ENCODE data around the gene MATCAP1. TPM values are rescaled to one million over a fixed set of nuclear protein-coding genes. Genes with fewer than 3 reads are reported as not detected.
A peak's percentile ranks its signal among the peaks of the same experiment; 100 is the strongest.

Gene MATCAP1
- polyA plus RNA-seq, 1 donor from 2014 or later = 323 TPM

GRCh38 chr16:67154578-67155294 lies 29.0 kb downstream of the MATCAP1 start:
- Histone ChIP-seq H3K4me3 (ENCODE audit: low read length) (peak overlapping the region; percentile 70), H4K20me1 (ENCODE audit: insufficient read depth) (no peaks in the 10 kb centered on the region), H3K9me2 (ENCODE audit: insufficient read depth, low read length) (no peaks in the 10 kb centered on the region), H3F3A (ENCODE audit: insufficient read depth, low read length, poor library complexity, severe bottlenecking) (no peaks in the 10 kb centered on the region), H3K4me2 (ENCODE audit: low read length) (no peak overlapping the region), H3K27ac (ENCODE audit: low read length) (no peak overlapping the region), H2AFZ (ENCODE audit: low read depth, low read length) (no peak overlapping the region), H3K9me3 (ENCODE audit: low read length) (no peaks in the 10 kb centered on the region), H3K27me3 (ENCODE audit: insufficient read depth, low read depth, low read length) (peaks cover 100% of the 10 kb centered on the region), H3K36me3 (ENCODE audit: insufficient read depth, low read length) (no peaks in the 10 kb centered on the region), H3K9ac (ENCODE audit: low read length) (peak overlapping the region; percentile 41), H3K79me2 (replicated peaks; ENCODE audit: insufficient read depth, low read length) (no peaks in the 10 kb centered on the region)
- no peak for TF ChIP-seq RAD21 (conservative IDR thresholded peaks at IDR 0.05)
- no peak for TF ChIP-seq SMC3 (conservative IDR thresholded peaks at IDR 0.05; ENCODE audit: poor library complexity)
- no peak for TF ChIP-seq CTCF (IDR thresholded peaks at IDR 0.05; ENCODE audit: poor library complexity, severe bottlenecking)
- TF ChIP-seq EZH2 (IDR thresholded peaks at IDR 0.05; ENCODE audit: borderline replicate concordance, insufficient read depth, low read length, poor library complexity, severe bottlenecking) = no peak
- no peak for TF ChIP-seq REST (IDR thresholded peaks at IDR 0.05; ENCODE audit: borderline replicate concordance)
- TF ChIP-seq EP300 (conservative IDR thresholded peaks at IDR 0.05; ENCODE audit: poor library complexity, severe bottlenecking) = no peak
- TF ChIP-seq MXI1 (conservative IDR thresholded peaks at IDR 0.05; ENCODE audit: poor library complexity, severe bottlenecking) = no peak
- no peak for TF ChIP-seq TAF1 (IDR thresholded peaks at IDR 0.05; ENCODE audit: low read depth)
- no peak for TF ChIP-seq POLR2AphosphoS5 (IDR thresholded peaks at IDR 0.05)

- Histone ChIP-seq H3K9me3 (ENCODE audit: low read length) (peaks cover 3% of the 10 kb centered on the region), H2AFZ (ENCODE audit: low read depth, low read length) (no peak overlapping the region), H3K36me3 (ENCODE audit: insufficient read depth, low read length) (peaks cover 4% of the 10 kb centered on the region), H3F3A (ENCODE audit: insufficient read depth, low read length, poor library complexity, severe bottlenecking) (no peaks in the 10 kb centered on the region), H3K9ac (ENCODE audit: low read length) (no peak overlapping the region), H3K9me2 (ENCODE audit: insufficient read depth, low read length) (no peaks in the 10 kb centered on the region), H3K4me2 (ENCODE audit: low read length) (no peak overlapping the region), H3K4me3 (ENCODE audit: low read length) (no peak overlapping the region), H3K27ac (ENCODE audit: low read length) (no peak overlapping the region), H3K79me2 (replicated peaks; ENCODE audit: insufficient read depth, low read length) (no peaks in the 10 kb centered on the region), H4K20me1 (ENCODE audit: insufficient read depth) (no peaks in the 10 kb centered on the region), H3K27me3 (ENCODE audit: insufficient read depth, low read depth, low read length) (peaks cover 82% of the 10 kb centered on the region)
- TF ChIP-seq SMC3 (conservative IDR thresholded peaks at IDR 0.05; ENCODE audit: poor library complexity) = no peak
- no peak for TF ChIP-seq TAF1 (IDR thresholded peaks at IDR 0.05; ENCODE audit: low read depth)
- no peak for TF ChIP-seq EP300 (conservative IDR thresholded peaks at IDR 0.05; ENCODE audit: poor library complexity, severe bottlenecking)
- no peak for TF ChIP-seq CTCF (IDR thresholded peaks at IDR 0.05; ENCODE audit: poor library complexity, severe bottlenecking)
- TF ChIP-seq EZH2 (IDR thresholded peaks at IDR 0.05; ENCODE audit: borderline replicate concordance, insufficient read depth, low read length, poor library complexity, severe bottlenecking) = no peak
- TF ChIP-seq MXI1 (conservative IDR thresholded peaks at IDR 0.05; ENCODE audit: poor library complexity, severe bottlenecking) = no peak
- TF ChIP-seq REST (IDR thresholded peaks at IDR 0.05; ENCODE audit: borderline replicate concordance) = no peak
- TF ChIP-seq RAD21 (conservative IDR thresholded peaks at IDR 0.05) = no peak
- TF ChIP-seq POLR2AphosphoS5 (IDR thresholded peaks at IDR 0.05) = no peak
These were observed 32.2 kb downstream of the MATCAP1 start for GRCh38 chr16:67151431-67152097.
